Measurements from ENCODE around the gene OLAH.
"Not testable (repeated sequence)": the region's sequence is repeated elsewhere in the genome, so short reads cannot be mapped to it uniquely, and the experiment has no call there.

The OLAH gene

DNA sequence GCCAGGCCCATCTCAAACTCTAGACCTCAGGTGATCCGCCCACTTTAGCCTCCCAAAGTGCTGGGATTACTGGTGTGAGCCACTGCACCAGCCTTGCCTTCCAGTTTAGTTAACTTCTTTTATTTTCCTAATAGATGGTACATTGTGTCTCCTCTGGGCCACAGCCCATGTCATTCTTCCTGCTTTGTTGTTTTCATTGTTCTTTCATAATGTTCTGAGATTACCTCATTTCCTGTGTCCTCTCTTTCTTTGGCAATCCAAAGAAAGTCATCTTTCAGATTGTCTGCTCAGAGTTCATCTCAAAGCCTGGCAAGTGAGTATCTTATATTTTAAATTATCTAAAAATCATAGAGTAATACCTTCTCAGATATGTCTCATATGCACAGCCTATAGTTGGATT is at the start of gene OLAH:
Gene OLAH, plus strand, starts transcription at position 270 of the 400 bp plus-strand sequence. CDS start 3,346 bp downstream, outside the sequence.
- DNase-seq (ENCODE audit: low read depth in 2 of 2): no peak

DNA sequence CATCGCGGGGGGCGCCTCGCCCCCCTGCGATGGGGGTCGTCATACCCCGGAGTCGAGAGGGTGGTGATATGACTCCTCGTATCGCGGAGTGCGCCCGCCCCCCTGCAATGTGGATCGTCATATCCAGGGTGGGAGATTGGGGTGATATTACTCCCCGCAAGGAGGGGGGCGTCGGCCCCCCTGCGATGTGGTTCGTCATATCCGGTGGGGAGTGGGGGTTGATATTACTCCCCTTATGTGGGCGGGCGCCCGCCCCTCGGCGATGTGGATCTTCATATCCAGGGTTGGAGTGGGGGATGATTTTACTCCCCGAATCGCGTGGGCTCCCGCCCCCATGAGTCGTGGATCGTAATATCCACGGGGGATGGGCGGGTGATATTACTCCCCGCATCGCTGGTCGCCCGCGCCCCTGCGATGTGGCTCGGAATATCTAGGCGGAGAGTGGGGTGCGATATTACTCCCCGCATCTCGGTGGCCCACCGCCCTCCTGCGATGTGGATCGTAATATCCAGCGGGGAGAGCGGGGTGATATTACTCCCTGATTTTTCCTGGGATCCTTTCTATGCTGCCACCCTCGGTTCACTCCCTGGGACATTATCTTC is 47.7 kb upstream of the OLAH start:
- DNase-seq (ENCODE audit: low read depth in 2 of 2): no peak

- not testable (repeated sequence) for DNase-seq (ENCODE audit: low read depth in 2 of 2)
These were observed 30.2 kb upstream of the OLAH start for GRCh38 chr10:15013530-15013929.

GRCh38 chr10:15015451-15015850 is 28.3 kb upstream of the OLAH start:
- DNase-seq (ENCODE audit: low read depth in 2 of 2): no peak

- not testable (repeated sequence) for DNase-seq (ENCODE audit: low read depth in 2 of 2)
These were observed 22.8 kb upstream of the OLAH start for GRCh38 chr10:15020966-15021365.

GRCh38 chr10:15023079-15023478 is 20.7 kb upstream of the OLAH start:
- DNase-seq (ENCODE audit: low read depth in 2 of 2): not testable (repeated sequence)

- DNase-seq (ENCODE audit: low read depth in 2 of 2): not testable (repeated sequence)
These were observed 19.4 kb upstream of the OLAH start for GRCh38 chr10:15024017-15025004.

GRCh38 chr10:15025040-15025439 is 18.7 kb upstream of the OLAH start:
- not testable (repeated sequence) for DNase-seq (ENCODE audit: low read depth in 2 of 2)

DNA sequence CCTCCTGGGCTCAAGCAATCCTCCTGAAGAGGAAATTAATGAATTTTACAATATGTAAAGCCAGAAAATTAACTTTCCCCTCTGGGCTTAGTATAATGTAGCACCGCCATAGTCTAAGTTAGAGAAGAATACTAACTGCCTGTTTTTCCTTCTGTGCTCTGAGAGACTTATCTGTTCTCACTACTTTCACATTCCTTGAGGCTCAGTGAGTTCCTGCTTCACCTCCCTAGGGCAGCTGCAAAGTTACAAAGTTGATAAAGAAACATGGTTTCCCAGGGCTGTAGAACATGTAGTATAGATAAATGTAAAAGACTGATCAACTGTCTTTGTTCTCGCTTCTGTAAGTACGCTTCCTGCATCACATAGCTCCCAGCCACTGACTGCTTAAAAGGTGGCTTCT is 16.0 kb upstream of the OLAH start:
- DNase-seq (ENCODE audit: low read depth in 2 of 2): no peak

GRCh38 chr10:15035385-15036301 is 8.1 kb upstream of the OLAH start:
- DNase-seq (ENCODE audit: low read depth in 2 of 2): no peak

DNA sequence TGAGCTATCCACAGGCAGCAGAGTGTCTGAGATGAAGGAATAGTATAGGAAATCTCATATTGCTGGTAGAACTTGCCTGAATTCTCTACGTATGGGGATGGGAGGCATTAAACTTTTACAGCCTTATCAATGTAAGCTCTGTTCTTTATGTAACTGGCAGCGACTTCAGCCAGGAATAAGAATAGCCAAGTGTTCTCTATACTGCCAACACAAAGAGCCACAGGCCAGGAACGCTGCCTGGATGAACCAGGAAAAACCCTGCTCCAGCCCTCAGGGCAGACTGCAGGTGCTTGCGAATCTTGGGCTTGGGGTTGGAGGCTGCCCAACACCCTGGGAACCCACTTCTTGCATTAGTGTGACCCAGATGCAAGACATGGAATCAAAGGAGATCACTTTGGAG is 6.1 kb upstream of the OLAH start:
- no peak for DNase-seq (ENCODE audit: low read depth in 2 of 2)

GRCh38 chr10:15038416-15038815 is 5.3 kb upstream of the OLAH start:
- DNase-seq (ENCODE audit: low read depth in 2 of 2): no peak

- DNase-seq (ENCODE audit: low read depth in 2 of 2): no peak
These were observed 1.6 kb downstream of the OLAH start for GRCh38 chr10:15045380-15045779.

- no peak for DNase-seq (ENCODE audit: low read depth in 2 of 2)
These were observed 2.9 kb downstream of the OLAH start for GRCh38 chr10:15046626-15047025.

DNA sequence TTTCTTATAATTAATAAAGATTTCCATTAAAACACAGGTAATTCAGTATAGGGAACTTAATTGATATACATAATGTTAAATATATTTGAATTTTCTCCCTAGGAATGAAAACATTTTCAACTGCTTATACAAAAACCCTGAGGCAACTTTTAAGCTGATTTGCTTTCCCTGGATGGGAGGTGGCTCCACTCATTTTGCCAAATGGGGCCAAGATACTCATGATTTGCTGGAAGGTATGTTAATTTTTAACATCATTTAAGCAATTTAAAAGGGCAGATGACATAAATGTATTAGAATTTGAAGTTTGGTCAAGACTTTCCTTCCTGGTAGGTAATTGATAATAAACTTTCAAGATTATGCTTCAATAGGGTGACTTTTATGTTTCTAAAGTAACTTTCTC is 5.8 kb downstream of the OLAH start:
- DNase-seq (ENCODE audit: low read depth in 2 of 2): no peak

- DNase-seq (ENCODE audit: low read depth in 2 of 2): no peak
These were observed 8.4 kb downstream of the OLAH start for GRCh38 chr10:15052121-15052520.

DNA sequence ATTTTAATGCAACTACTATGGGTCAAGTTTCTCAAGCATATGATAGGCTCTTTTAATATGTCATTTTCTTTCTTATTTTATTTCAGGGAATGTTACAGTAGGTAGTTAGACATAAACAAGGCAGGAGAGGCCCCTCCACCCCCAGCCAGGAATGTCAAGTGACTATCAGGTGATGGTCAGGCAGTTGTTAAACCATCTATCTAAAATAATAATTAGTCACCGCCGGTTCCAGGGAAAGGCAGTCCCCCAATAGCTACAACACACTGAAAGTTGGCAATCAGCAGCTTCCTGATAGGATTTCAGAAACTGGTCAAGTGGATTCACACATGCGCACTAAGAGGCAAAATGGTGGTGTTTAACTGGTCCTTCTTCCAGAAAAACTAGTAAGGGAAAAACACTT is 9.3 kb downstream of the OLAH start:
- no peak for DNase-seq (ENCODE audit: low read depth in 2 of 2)

DNA sequence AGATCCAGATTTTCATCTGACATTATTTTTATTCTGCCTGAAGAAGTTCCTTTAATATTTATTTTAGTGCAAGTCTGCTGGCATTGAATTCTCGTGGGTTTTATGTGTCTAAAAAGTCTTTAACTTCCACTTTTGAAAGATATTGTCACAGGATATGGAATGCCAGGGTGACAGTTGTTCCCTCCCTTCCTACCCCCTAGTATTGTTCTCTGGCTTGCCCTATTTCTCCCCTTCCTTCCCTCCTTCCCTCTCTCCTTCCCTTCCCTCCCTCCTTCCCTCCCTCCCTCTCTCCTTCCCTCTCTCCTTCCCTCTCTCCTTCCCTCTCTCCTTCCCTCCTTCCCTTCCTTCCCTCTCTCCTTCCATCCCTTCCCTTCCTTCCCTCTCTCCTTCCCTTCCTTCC is 14.9 kb downstream of the OLAH start:
- no peak for DNase-seq (ENCODE audit: low read depth in 2 of 2)

DNA sequence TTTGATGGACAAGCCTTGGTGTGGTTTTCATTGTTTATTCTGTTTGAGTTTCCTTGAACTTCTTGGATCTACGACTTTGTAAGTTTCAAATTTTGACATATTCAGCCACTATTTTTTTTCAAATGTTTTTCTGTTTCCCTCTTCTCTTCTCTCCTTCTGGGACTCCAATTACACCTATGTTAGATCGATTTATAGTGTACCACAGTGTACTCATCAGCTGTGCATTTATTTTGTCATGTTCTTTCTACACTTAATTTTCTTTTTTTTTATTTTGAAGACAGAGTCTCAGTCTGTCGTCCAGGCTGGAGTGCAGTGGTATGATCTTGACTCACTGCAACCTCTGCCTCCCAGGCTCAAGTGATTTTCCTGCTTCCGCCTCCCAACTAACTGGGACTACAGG is 16.2 kb downstream of the OLAH start:
- no peak for DNase-seq (ENCODE audit: low read depth in 2 of 2)

GRCh38 chr10:15060638-15061037 is 16.9 kb downstream of the OLAH start:
- no peak for DNase-seq (ENCODE audit: low read depth in 2 of 2)

DNA sequence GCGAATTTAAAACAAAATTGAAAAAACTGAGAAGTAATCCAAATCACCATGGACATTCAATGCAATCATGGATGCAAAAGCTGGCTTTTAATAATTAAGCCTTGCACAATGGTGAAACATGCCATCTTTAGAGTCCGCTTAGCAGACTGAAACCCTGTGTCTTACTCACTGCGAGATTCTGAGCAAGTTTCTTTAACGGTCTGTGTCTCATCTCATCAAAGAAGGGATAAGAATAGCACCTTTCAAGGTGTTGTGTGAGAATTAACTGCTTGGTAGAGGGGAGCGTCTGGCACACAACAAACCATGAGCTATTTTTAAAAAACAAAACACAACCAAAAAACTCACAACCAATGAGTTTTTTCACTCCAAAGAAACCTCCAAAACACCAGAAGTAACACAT is 23.4 kb downstream of the OLAH start:
- no peak for DNase-seq (ENCODE audit: low read depth in 2 of 2)

DNA sequence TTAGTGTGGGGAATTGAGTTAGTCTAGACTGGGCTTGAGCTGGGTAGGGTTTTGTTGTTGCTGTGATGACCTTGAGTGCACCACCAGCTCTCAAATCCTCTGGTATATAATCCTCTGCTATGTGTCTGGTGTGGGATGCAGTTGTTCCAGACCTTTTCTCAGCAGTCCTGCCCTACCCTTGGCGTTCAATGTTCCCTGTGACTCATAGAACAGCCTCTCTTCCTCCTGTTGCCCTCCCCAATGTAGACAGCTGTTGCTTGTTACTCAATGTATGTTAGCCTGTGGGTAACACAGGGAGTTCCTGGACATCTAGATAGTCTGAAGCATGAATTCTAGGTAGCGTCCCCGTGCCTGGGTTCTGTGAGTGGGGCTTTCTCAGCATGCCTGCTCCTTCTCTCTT is 25.1 kb downstream of the OLAH start:
- DNase-seq (ENCODE audit: low read depth in 2 of 2): no peak
